GM19467 (cell line): ENCODE results near the gene PSMB2.

ENCODE experiments used
- ATAC-seq: cut with Tn5 transposase; IDR thresholded peaks from one replicate; pipeline ENCODE4 v1.9.1; 2021; ENCODE audit warnings: mild to moderate bottlenecking, moderate library complexity; ENCODE audit not compliant: unreplicated experiment

The PSMB2 gene

GRCh38 chr1:35644204-35644603 is 2.9 kb upstream of the PSMB2 start:
- ATAC-seq = no peak

DNA sequence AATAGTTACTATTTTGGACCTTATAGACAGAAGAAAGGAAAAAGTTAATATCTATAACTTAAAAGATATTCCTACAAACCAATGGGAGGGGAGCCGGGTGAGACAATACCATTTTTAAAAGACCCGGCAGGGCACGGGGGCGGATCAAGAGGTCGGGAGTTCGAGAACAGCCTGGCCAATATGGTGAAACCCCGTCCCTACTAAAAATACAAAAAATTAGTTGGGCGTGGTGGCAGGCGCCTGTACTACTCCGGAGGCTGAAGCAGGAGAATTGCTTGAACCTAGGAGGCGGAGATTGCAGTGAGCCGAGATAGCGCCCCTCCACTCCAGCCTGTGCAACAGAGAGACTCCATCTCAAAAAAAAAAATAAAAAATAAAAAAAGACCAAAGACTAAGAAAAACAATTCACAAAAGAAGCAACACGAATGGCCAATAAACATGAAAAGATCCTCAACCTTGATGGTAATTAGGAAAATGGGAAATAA is 1.2 kb upstream of the PSMB2 start:
- ATAC-seq = no peak

DNA sequence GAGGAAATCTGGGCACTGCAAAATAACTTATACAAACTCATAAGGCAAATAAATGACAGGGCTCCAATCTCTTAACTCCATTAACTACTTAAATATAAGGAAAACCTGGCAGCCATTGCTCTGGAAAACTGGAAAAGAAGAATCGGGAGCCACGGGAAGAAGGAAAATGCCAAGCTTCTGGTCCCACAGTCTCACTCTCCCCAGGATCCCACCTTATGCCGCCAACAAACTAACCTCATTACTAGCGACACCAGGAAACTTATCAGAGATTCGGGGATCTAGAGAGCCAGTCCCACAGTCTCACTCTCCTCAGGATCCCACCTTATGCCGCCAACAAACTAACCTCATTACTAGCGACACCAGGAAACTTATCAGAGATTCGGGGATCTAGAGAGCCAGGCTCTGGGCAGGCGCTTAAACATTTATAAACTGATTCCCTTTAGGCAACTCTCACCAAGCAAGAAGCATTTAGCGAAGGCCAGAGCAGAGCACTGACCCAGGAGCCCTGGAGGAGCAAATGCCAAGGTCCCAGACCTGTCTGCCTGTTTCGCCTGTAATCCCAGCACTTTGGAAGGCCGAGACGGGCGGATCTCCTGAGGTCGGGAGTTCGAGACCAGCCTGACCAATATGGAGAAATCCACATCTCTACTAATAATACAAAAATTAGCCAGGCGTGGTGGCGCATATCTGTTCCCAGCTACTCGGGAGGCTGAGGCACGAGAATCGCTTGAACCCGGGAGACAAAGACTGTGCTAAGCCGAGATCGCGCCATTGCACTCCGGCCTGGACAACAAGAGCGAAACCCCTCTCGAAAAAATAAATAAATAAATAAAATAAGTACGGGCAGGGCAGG is 720 bp downstream of the PSMB2 start:
- no peak for ATAC-seq

DNA sequence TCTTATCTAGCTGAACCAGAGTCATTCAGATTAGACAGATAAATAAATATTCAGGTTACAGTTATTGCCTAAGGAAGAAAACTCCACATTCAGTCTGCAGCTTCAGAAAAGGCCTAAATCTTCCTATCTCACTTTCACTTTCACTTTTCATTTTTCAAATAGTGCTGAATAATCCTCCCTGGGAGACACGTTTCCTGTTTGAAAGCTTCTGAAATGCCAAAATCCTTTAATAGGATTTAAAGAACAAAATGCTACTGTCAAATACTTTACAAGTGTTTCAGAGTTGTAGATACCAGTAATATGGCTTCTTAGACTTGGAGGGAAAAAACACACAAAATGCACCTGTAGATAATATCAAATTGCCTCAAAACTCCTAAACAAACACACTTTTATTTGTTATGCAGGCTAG is 3.9 kb downstream of the PSMB2 start:
- ATAC-seq = no peak

GRCh38 chr1:35633547-35633946 is 7.8 kb downstream of the PSMB2 start:
- ATAC-seq = no peak

DNA sequence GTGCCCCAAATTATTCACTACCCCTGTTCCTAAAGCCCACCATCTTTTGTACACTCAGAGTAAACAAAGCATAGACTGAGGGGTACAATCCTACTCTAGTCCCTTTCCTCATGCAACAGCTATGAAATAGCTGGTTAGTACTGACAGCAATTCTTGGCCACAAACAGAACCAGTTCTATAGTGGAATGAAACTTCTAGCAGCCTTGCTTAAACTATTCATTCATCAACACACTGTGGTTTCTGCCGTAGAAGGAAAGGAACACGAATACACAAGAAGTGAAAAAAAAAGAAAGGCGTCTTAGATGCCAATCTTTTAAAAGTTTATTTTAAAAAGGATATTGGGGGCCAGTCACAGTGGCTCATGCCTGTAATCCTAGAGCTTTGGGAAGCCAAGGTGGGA is 9.9 kb downstream of the PSMB2 start:
- ATAC-seq = no peak

DNA sequence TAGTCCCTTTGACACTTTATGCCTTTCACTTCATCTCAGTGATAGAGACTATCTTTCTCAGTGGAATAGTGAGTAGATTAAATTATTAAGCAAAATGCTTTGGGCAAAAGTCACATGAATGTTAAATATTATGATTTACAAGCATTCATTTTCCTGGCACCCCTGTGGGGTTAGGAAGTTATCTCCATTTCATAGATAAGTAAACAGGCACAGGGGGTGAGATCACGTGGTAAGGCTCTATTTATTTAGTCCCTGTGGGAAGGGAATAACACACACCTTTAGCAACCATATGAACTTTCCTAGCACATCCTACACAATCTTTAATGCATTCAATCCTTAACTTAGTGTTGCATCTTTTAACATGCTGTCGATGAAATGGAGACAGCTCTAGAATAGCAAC is 12.3 kb downstream of the PSMB2 start:
- ATAC-seq = no peak

- ATAC-seq = no peak
These were observed 17.5 kb downstream of the PSMB2 start for GRCh38 chr1:35623832-35624231.

DNA sequence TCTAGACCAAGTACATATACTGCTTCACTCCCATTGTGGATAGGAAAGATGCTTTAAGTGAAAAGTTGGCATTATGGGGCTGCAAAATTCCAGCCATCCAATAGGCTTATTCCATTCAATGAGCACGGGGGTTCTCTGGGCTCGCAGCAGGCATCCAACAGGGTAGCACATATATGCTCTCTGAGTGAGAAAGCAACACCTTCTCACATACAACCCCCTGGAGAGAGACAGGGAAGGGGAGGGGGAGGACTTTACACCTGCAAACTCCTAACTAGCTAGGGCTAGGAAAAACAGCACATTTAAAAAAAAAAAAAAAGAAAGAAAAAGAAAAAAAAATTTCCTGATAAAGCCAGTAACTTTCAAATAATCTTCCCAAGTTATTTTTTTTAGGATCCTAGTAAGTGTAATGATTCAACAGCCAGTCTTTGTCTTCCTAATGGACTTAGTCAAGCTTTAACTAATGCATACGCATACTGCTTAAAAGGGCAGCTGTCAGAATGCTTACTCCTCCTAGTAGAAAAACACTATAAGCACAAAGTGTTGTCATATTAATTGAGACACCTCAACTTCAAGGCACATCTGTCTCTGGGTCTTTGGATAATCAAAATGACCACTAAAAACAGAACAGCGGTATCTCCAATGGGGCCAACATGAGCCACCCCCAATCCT is 18.7 kb downstream of the PSMB2 start:
- no peak for ATAC-seq

DNA sequence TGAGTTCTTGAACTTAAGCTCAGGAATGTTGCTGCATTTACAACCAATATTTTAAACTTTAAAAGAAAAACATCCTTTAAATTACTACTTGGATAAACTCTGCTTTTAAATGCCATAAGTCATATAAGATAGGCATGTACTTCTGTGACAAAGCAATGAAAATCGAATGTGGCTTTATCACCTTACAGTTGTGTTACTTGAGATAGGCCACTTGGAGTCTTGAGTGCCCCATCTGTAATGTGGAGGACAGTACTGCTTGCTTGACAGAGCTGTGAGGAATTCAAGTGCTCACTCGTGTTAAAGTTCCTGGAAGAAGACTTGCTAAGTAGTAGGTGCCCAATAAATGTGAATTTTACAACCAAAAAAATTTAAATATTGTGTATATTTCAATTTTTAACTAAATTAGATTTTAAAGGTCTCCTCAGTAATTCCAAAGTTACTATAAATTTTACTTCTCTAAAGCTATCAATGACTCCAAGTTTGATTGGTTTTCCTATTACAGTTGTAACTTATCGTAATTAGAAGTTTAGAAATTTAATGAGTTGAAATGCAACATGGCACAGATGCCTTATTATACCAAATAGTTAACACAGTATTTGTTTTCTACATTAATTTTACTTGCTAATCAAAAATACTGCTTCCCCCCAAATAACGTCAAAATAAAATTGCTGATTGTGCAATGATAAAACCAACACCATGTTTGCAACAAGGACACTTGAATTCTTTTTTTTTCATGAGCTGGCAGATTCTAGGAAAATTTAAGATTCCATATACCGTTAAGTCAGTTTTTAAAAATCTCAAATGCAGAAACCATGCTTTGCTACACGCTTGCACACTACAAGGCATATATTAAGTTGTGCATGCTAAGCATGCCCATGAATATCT is 21.8 kb downstream of the PSMB2 start:
- ATAC-seq = no peak

GRCh38 chr1:35615440-35615839 is 25.9 kb downstream of the PSMB2 start:
- no peak for ATAC-seq

DNA sequence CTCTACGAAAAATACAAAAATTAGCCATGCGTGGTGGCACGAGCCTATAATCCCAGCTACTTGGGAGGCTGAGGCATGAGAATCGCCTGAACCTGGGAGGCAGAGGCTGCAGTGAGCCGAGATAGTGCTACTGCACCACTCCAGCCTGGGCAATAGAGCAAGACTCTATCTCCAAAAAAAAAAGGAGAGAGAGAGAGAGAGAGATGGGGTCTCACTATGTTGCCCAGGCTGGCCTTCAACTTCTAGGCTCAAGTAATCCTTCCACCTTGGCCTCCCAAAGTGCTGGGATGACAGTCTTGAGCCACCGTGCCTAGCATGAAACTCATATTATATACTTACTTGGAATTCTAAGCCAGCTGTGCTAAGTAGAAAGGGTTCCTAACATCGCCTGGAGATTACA is 29.7 kb downstream of the PSMB2 start:
- no peak for ATAC-seq

GRCh38 chr1:35605867-35606182 is 35.5 kb downstream of the PSMB2 start:
- no peak for ATAC-seq

DNA sequence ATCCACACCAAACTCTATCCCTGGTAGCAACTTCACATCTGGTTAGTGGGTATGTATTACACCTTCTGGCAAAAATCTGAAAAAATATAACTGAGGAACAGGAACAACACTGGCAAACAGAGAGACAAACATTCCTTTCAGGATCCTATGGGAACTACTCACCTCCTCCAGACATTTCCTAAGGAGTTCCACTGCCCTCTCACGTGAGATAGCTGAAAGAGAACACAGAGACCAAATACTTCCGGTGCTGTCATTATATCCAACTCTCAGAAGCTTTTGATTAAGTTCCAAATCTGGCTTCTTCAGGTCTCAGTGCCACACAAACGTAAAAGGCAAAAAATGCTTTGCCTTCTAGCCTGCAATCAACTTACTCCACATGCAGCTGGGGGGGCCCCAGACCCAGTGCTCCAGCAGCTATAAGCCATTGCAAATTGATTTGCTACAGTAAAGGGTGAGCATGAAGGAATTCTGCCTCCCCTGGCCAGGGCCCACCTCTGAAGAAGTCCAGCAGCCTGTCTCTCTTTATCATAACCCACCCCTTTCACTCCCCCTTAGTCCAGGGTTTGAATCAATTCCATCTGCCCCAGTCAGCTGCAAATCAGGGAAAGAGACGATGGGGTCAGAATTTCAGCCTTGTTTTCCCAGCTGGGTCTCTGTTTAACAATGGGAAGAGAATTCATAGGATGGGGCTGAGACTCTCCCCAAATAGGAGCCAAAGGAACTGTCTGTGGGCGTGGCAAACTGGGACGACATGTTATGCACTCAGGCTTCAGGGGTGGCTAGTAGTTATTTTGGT is 36.1 kb downstream of the PSMB2 start:
- ATAC-seq = no peak

- ATAC-seq = no peak
These were observed 37.4 kb downstream of the PSMB2 start for GRCh38 chr1:35603941-35604340.

- no peak for ATAC-seq
These were observed 37.9 kb downstream of the PSMB2 start for GRCh38 chr1:35603468-35603867.

DNA sequence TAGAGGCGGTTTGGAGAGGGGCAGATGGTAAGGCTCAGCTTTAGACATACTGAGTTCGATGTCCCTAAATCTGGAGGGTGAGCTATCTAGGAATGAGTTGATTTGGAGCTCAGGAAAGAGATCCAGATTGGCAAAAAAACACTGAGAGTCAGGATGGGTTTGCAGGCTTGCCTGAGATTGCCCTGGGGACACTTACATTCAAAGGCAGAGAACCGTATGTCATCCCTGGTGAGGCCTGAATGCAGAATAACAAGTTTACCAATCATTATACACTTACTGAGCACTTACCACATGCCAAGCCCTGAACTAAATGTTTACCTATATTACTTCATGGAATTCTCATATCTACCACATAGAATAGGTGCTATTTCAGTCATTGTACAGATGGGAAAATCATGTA is 40.7 kb downstream of the PSMB2 start:
- ATAC-seq = no peak

- no peak for ATAC-seq
These were observed 41.9 kb downstream of the PSMB2 start for GRCh38 chr1:35599411-35599810.

- ATAC-seq = no peak
These were observed 42.4 kb downstream of the PSMB2 start for GRCh38 chr1:35598895-35599294.

- ATAC-seq = no peak
These were observed 43.5 kb downstream of the PSMB2 start for GRCh38 chr1:35597870-35598269.

DNA sequence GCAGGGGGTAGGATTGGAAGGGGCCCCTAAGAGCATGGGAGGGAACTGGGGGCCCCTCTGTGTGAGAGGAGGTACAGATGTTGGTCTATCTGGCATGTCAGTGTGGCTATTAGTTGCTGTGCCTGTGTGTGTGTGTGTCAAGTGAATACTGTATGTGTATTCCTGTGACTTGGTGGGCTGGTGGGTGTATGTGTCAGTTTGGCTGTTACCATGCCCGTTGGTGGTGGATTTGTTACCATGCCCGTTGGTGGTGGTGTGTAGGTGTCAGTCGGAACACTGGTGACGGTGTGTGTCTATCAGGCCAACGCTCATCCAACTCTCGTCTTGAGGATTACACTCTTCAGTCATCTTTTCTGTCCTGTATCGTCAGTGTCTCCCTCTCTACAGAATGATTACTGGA is 45.6 kb downstream of the PSMB2 start:
- no peak for ATAC-seq
